Lower lobe of right lung (tissue), 2 donors: ENCODE results near the gene ESPNL. TPM values are rescaled to one million over a fixed set of nuclear protein-coding genes. Genes with fewer than 3 reads are reported as not detected.

Source experiments
- ATAC-seq, 2 donors: fragments of 200-7000 bp; cut with Tn5 transposase; one replicate each; pipeline ENCODE4 v1.9.1; 2020 to 2022; ENCODE audit warnings: mild to moderate bottlenecking in 2 of 2, moderate library complexity in 2 of 2
- DNase-seq: peaks from one replicate; pipeline ENCODE4 v3.0.0-alpha.2; 2020
- H3K27ac ChIP-seq: fragments of 200-600 bp; one replicate; pipeline ENCODE4 v1.8.0; 2022
- H3K27me3 ChIP-seq: fragments of 200-600 bp; one replicate; pipeline ENCODE4 v1.8.0; 2022; ENCODE audit warnings: low read depth
- H3K36me3 ChIP-seq: fragments of 200-600 bp; one replicate; pipeline ENCODE4 v1.8.0; 2022; ENCODE audit warnings: mild to moderate bottlenecking
- H3K4me1 ChIP-seq: fragments of 200-600 bp; one replicate; pipeline ENCODE4 v1.8.0; 2022
- H3K4me3 ChIP-seq: fragments of 200-600 bp; one replicate; pipeline ENCODE4 v1.8.0; 2022; ENCODE audit warnings: mild to moderate bottlenecking
- H3K9me3 ChIP-seq: fragments of 200-600 bp; one replicate; pipeline ENCODE4 v1.8.0; 2022
- CTCF ChIP-seq: fragments of 200-600 bp; IDR thresholded peaks from one replicate; pipeline ENCODE4 v1.8.0; 2022; ENCODE audit warnings: antibody characterized with exemption, mild to moderate bottlenecking
- intact Hi-C: fragments of 100-400 bp; cut with DNase I; formaldehyde crosslinking; loops from one replicate; pipeline ENCODE4 v1.11.0; 2022
- total RNA-seq: library from RNA; stranded (reverse); fragmentation: NEBNext Ultra II Directional; extraction: Animal tissue kit (Norgen Biotek cat#: 25700); gene quantifications from one replicate; pipeline ENCODE4 v1.2.1, GENCODE V29; 2021
- donor health status: DM: no; HTN: yes; CAD: no; lungs with severe emphysema.

Gene ESPNL
- total RNA-seq, 1 donor from 2014 or later: 0.09 TPM

DNA sequence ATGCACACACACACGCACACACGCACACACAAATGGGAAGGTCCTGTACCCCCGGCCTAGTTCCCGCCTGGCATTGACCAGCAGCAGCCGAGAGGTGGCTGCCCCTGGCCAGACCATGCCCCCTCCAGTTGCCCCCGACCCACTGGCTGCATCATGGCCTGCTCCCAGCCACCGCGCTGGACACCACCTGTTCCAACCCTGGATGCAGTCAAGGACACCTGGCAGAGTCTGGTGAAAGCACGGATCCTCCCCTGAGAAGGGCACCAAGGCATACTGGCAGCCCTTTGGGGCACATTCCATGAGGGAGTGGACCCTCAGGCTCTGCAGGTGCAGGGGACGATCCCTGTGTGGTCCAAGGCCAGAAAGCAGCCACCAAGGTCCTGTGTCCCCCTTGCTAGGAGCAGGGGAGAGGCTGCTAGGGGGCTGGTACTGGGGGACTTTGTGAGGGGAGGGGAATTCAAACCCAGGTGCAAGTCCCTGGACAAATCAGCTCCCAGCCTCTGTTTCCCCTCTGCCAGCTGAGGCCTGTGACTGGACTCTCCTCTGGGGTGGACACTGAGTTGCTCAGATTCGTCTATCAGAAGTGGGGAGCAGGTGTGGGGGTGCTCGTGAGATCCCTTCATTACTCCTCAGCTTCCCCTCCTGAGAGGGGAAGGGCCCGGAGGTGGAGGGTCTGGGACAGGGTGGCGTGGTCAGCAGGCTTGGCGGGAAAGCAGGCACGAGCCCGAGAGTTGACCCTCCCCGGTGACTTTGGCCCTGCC lies 3.5 kb downstream of the ESPNL start:
- DNase-seq (no peak), ATAC-seq (no peak)
- intact Hi-C loops: no loop called here
- H3K4me1 ChIP-seq: peaks cover 20% of the 10 kb centered on the region
- no peak overlapping the region for H3K27ac ChIP-seq
- H3K36me3 ChIP-seq: no peaks in the 10 kb centered on the region
- TF ChIP-seq CTCF: no peak
- no peak overlapping the region for H3K4me3 ChIP-seq
- no peaks in the 10 kb centered on the region for H3K27me3 ChIP-seq
- no peaks in the 10 kb centered on the region for H3K9me3 ChIP-seq

DNA sequence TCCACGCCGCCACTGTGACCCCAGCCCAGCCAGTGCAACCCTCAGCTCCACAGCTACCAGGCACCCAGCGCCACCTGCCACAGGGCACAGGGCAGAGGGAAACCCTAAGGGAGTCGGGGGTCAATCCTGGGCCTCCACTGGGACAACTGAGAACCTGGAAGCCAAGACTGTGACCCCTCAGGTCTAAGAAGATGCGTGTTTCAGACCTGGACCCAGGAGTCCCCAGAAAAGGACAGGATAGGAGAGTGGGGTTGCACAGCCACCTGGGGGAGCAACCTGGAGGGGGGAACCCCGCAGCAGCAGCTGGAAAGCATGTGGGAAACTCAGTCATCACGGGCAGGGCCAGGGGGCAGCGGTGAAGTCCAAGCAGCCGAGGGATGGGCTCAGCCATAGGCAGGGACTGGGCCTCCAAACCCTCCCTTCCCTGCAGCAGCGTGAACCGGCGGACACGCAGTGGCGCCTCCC lies 4.1 kb downstream of the ESPNL start:
- ATAC-seq (no peak), DNase-seq (no peak)
- Histone ChIP-seq H3K27ac (no peak overlapping the region), H3K9me3 (no peaks in the 10 kb centered on the region), H3K27me3 (no peaks in the 10 kb centered on the region), H3K36me3 (no peaks in the 10 kb centered on the region), H3K4me1 (peaks cover 19% of the 10 kb centered on the region), H3K4me3 (no peak overlapping the region)
- no peak for TF ChIP-seq CTCF
- intact Hi-C loops: no loop called here

DNA sequence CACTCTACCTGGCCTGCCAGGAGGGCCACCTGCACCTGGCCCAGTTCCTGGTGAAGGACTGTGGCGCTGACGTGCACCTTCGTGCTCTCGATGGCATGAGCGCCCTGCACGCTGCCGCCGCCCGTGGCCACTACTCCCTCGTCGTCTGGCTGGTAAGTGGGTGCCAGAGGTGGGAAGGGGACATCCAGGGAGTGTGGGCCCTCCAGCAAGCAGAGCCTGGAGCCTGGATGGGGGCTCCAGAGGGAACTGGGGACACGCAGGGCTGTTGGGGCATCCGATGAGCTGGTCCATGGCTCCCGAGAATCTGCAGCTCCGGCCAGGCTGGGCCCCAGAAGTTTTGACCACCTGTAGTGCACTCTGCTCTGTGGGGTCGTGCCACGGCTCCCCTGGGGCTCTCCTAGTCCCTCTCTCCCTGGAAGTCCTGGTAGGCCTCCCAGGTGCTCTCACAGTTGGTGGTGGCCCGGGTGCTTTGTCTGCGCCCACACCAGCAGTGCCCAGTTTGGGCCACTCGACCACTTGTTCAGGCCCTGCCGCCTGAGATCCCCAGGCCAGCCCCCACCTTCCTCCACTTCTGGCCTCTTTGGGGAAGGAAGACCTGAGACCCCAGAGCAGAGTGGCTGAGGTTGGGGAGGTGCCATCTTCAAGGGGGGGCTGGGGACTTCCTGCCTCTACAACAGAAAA lies 4.7 kb downstream of the ESPNL start:
- no peak overlapping the region for H3K27ac ChIP-seq
- H3K36me3 ChIP-seq: no peaks in the 10 kb centered on the region
- intact Hi-C loops: no loop called here
- no peaks in the 10 kb centered on the region for H3K9me3 ChIP-seq
- no peak for ATAC-seq
- H3K27me3 ChIP-seq: no peaks in the 10 kb centered on the region
- DNase-seq: no peak
- peaks cover 13% of the 10 kb centered on the region for H3K4me1 ChIP-seq
- no peak for TF ChIP-seq CTCF
- H3K4me3 ChIP-seq: no peak overlapping the region

DNA sequence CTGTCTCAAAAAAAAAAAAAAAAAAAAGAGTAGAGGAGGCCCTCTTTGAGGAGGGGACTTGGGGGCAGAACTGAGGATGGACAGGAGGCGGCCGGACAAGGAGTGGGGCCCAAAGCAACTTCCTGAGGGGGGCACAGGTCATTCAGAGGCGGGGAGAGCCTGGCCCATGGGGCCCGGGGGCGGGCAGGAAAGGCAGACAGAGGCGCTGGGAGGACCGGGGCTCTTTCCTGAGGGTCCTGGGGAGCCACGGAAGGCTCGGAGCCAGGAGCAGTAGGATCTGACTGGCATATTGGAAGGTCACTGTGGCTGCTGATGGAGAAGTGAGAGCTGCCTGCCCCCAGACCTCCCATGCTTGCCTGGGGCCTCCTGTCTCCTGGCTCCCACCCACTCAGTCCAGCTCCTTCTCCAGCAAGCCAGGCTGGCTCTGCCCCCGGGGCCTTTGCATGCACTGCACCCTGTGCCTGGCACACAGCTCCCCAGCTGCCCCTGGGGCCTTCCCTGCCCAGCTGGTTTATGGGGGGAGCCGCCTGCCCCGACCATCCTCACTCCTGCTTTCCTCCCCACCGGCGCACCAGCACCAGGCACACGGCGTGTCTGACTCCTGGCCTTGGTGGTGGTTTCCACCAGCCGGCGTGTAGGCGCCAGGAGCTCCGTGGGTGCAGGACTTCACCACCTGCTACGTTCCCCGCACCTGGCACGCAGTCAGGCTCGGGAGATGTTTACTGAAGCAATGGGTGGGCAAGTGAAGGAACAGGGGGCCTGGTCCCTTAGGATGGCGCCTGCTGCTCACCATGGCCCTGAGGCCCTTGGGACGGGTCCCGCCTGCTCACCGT lies 5.6 kb downstream of the ESPNL start:
- H3K4me3 ChIP-seq: no peak overlapping the region
- no peaks in the 10 kb centered on the region for H3K36me3 ChIP-seq
- intact Hi-C loops: no loop called here
- H3K27ac ChIP-seq: no peak overlapping the region
- H3K9me3 ChIP-seq: no peaks in the 10 kb centered on the region
- H3K27me3 ChIP-seq: no peaks in the 10 kb centered on the region
- DNase-seq (no peak), ATAC-seq (no peak)
- TF ChIP-seq CTCF: no peak
- peaks cover 13% of the 10 kb centered on the region for H3K4me1 ChIP-seq

GRCh38 chr2:238106339-238106697 lies 6.2 kb downstream of the ESPNL start:
- Histone ChIP-seq H3K9me3 (no peaks in the 10 kb centered on the region), H3K4me1 (peaks cover 13% of the 10 kb centered on the region), H3K4me3 (no peak overlapping the region), H3K36me3 (no peaks in the 10 kb centered on the region), H3K27me3 (no peaks in the 10 kb centered on the region), H3K27ac (no peak overlapping the region)
- ATAC-seq: no peak
- intact Hi-C loops: no loop called here
- DNase-seq: no peak
- no peak for TF ChIP-seq CTCF
